NCI-H2107 treated with DMSO at 0.1 percent for 48 hours (cell line): ENCODE measurements around the gene CUEDC1.
A peak's percentile ranks its signal among the peaks of the same experiment; 100 is the strongest.
"Not testable (repeated sequence)": the region's sequence is repeated elsewhere in the genome, so short reads cannot be mapped to it uniquely, and the experiment has no call there.

ENCODE experiments used
- DNase-seq: peaks from one replicate; lab custom pipeline; 2025; ENCODE audit not compliant: unreplicated experiment; lab: John Stamatoyannopoulos, UW

CUEDC1 gene

DNA sequence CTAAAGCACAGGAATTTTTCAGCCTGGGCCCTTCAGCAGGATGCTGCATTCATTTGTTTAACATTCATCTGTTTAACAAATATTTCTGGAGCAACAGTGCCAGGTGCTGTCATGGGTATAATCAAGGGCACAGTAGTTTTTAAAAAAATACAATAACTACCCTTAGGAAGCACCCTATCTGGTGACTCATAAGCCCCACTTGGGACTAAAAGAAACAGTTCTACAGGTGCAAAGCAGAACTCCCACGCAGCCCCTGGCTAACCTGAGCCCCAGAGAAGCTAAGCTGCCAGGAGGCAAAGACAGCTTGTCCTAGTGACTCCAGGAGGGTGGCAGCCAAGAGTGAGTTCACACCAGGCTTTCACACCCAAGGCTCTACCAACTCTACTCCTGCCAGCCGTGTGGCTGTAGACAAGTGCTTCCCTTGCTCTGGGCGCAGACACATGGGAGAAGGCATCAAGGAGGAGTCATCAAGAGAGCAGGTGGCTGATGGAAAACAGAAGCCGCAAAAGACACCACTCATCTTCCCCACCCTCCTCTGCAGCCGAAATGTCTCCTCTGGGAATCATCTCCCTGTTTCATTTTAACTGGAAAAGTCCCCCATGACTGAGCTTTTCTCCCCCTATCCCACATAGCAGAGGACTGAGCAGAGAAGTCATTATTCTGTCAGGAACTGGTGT, 14.4 kb downstream of the CUEDC1 start:
- peak; percentile 87 for DNase-seq

- peak; percentile 77 for DNase-seq
Observed at GRCh38 chr17:57940231-57940630, 15.0 kb downstream of the CUEDC1 start.

DNA sequence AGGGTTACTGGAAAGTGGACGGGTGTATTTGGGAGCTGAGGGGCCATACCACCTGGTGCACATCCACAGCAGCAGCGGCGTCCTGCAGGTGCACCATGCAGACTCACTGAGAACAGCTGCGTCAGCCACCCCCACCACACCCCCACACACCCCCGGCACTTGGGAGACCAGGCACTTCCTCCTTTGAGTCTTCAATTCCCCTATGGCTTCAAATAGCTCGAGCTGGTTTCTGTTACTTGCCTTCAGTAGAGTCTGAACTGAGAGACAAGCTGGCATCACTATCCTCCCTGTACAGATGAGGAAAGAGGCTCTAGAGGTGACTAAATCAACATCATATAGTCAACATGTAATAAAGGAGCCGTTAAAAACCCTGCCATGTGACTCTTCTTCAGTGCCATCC, 15.4 kb downstream of the CUEDC1 start:
- DNase-seq = peak; percentile 86

GRCh38 chr17:57938061-57938502, 17.1 kb downstream of the CUEDC1 start:
- DNase-seq = no peak

DNA sequence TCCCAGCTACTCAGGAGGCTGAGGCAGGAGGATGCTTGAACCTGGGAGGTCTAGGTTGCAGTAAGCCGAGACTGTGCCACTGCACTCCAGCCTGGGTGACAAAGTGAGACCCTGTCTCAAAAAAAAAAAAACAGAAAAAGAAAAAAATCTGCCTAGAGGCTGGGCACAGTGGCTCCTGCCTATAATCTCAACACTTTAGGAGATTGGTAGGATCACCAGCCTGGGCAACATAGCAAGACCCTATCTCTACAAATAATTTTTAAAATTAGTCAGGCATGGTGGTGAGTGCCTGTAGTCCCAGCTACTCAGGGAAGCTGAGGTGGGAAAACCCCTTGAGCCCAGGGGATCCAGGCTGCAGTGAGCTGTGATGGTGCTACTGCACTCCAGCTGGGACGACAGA, 17.7 kb downstream of the CUEDC1 start:
- no peak for DNase-seq

DNA sequence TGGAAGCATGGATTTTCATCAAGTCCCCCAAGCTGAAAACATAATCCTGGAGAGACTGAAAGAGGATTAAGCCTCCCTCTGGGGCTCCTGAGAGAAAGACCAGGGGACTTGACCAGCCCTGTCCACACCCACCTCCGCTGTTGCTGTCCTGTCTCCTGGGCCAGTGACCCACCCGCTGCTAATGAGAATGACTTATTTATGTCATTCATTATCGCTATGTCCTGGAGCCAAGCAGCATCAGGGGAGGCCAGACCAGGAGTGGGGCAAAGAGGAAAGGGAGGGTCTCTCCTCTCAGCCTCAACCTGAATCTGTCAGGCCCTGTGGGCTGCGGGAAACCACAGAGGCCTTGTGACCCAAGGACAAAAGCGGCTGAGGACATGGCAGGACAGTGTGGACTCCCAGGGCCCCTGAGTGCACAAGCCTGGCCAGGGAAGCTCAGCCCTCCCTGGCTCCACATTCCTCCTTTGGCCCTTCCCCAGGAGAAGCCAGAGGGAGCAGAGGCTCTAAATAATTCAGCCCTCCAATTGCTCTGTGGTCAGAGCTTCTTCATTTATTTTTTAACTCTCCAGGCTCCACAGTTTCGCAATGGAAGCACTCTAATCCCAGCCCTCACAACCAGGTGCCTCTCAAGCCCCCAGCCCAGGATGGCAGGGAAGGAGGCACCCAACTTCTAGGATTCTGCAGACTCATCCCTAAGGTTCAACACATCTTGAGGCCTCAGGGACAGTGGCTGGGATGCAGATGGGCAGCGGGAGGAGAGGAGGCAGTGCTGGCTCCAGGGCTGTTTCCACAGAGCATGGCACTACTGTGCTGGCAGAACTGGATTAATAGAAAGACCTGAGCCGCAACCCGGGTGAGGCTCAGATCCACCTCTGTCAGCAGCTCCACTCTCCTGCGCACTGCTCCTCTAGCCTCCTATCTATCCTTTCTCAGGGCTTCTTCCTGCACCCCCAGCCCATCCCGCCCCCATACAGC, 19.1 kb downstream of the CUEDC1 start:
- DNase-seq = no peak

DNA sequence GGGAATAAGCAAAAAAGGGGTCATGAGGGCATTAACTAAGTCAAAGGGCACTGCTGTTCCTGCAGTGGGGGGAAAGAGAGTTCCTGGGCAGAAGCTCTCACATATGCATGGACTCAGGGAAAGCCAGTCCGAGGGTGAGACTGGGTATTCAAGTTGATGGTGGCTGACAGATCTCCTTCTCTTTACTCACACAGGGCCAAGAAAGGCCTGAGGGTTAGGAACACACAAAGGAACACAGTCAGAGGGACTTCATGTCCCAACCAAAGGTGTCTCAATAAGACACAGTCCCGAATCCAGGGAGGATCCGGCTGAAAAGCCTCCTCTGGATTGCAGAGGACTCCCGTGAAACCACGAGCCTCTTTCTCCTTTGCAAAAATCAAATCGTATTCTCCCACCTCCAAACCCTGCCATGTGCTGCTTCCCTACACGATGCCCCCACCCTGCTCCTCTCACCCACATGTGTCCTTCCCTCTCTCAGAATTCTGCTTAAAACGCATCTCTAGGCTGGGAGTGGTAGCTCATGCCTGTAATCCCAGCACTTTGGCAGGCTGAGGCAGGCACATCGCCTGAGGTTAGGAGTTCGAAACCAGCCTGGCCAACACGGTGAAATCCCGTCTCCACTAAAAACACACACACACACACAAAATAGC, 23.6 kb downstream of the CUEDC1 start:
- DNase-seq = no peak

DNA sequence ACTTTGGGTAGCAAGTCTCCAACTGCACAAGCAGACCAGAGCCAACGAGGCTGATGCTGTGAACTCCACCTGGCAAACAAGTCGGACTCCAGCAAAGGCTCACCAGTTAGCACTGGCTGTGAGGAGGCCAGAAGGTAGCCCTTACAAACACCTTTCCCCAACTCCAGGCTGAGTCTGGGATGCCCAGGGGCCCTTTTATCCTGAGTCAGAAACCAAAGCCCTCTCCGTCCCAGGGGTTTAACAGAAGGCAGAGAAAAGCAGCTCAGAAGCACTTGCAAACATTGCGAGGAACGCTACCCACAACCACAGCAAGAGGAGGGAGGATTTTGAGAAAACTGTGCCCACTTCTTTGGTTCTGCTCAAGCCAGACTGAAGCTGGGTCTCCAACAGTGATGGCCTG, 25.0 kb downstream of the CUEDC1 start:
- no peak for DNase-seq

GRCh38 chr17:57929386-57929785, 25.8 kb downstream of the CUEDC1 start:
- DNase-seq = no peak

- no peak for DNase-seq
Observed at GRCh38 chr17:57928928-57929327, 26.3 kb downstream of the CUEDC1 start.

- DNase-seq = peak; percentile 81
Observed at GRCh38 chr17:57927048-57927723, 28.0 kb downstream of the CUEDC1 start.

GRCh38 chr17:57926723-57927047, 28.5 kb downstream of the CUEDC1 start:
- DNase-seq = no peak

DNA sequence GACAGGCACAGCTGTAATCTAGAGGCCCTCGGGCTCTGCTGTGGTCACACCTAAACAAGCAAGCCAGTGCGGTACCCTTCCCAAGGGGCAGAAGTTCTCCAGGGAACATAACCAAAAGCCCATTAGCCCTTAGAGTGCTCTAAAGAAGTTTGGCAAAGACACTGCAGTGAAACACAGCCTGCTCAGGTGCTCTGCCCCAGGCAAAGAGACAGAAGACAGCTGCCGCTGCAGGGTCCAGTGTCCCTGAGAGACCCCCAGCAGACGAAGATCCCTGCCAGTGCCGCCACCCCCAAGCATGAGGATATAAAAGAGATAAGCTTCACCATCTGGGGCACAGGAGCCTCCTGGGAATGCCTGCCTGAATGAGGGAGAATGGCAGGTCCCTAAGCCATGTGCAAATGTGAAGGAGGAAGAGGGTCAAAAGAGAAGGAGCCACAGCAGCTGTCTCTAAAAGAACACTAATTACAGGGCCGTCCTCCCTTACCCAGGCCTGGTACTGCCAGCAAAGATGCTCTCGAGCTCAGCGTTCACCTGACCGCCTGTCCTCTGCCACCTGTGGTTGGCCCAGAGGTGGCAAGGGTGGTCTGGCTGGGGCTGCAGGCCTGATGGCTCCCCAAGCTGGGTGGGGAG, 29.7 kb downstream of the CUEDC1 start:
- peak; percentile 64 for DNase-seq

DNA sequence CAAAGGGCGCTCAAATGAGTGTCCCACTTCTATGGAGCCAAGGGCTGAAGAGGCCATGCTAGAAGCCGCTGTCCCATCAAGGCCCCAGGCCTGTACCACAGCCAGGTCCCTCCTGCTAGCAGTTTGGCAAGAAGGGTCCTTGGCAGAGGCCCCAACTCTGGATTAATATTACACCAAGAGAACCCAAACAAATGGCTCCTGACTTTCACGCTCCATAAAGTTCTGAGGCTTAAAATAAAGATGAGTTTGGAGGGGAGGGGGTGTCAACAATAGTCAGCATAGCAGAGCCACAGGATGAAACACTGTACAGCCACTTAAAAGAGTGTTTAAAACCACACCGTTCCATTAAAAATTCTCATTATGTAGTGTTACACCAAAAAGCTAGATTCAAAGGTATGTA, 30.5 kb downstream of the CUEDC1 start:
- DNase-seq = peak; percentile 76

- no peak for DNase-seq
Observed at GRCh38 chr17:57923182-57923872, 31.9 kb downstream of the CUEDC1 start.

DNA sequence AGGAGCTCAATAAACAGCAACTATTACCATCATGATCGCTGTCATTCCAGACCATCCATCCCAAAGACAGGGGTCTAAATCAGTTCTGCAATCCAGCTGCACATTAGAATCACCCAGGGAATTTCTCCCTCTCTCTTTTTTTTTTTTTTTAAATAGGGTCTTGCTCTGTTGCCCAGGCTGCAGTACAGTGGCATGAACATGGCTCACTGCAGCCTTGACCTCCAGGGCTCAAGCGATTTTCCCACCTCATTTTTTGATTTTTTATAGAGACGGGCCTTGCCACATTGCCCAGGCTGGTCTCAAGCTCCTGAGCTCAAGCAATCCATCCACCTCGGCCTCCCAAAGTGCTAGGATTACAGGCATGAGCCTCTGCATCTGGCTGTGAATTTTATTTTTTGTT, 32.5 kb downstream of the CUEDC1 start:
- not testable (repeated sequence) for DNase-seq

DNA sequence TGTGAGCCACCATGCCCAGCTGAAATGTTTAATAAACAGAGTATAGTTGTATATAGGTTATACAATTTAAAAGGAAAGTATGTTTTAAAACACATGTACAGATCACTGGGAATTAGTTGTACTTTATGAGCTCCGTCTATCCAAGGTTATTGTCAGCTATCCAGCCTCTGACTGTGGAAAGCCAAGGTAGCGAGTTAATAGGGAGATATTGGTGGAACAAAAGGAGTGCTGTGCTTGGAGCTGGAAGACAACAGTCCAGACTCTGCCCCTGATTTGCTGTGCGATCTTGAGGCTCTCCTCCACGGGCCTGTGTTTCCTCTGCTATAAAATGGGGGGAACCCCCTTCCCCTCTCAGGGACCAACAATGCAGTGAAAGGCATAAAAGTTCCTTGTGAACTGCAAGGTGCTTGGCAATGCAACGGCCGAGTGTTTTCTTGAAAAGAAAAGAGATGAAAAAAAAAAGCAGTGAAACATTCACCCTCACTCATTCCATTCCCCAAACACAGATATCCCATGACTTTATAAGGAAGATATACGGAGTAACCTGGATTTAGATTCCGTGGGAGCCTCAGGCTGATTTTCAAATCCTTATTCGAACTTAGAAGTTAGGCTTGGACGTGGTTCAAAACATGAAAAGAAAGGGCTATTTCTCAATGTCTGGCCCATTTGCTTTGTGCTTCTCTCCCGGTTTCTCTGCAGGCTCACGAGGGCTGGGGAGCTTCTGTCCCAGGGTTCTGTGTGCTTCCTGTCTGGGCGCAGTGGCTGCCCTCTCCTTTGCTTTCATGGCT, 34.1 kb downstream of the CUEDC1 start:
- no peak for DNase-seq

DNA sequence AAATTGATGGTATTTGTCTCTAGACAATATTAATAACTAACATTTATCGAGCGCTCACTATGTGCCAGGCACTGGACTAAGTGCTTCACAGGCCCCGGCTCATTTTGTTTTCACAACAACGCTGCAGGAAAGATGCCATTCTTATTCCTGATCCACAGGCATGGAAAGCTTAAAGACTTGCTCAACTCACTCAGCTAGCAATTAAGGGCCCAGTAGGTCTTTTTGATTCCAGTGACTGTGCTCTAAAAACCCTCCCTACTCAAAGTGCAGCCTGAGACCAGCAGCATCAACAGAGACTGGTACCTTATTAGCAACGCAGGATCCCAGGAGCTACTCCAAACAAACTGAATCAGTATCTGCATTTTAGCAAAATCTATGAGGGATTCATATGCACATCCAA, 35.3 kb downstream of the CUEDC1 start:
- no peak for DNase-seq
